SU-DHL-6 (cell line): ENCODE results near the gene BCAS3.

Experiments used
- H2AFZ ChIP-seq: fragments of 200-600 bp; sonication (generic); 2 replicates; pipeline ENCODE4 v1.6.1; 2014; ENCODE audit warnings: low read depth, mild to moderate bottlenecking, moderate library complexity, mixed read lengths, antibody characterized with exemption, low read length; ENCODE audit not compliant: severe bottlenecking
- H3F3A ChIP-seq: fragments of 200-600 bp; shearing (Covaris generic); 2 replicates; pipeline ENCODE4 v1.6.0; 2016; ENCODE audit warnings: antibody characterized with exemption, mild to moderate bottlenecking; ENCODE audit not compliant: insufficient read depth
- H3K27ac ChIP-seq: fragments of 200-600 bp; sonication (generic); 2 replicates; pipeline ENCODE4 v1.5.1; 2016; ENCODE audit warnings: low read depth, mild to moderate bottlenecking, low read length, moderate library complexity, mixed read lengths
- H3K27me3 ChIP-seq: fragments of 200-600 bp; sonication (generic), shearing (Covaris generic); 2 replicates; pipeline ENCODE4 v1.6.0; 2014; ENCODE audit warnings: mild to moderate bottlenecking, low read length
- H3K36me3 ChIP-seq: fragments of 200-600 bp; sonication (generic); 2 replicates; pipeline ENCODE4 v1.6.1; 2014; ENCODE audit warnings: mild to moderate bottlenecking, low read length, mixed read lengths
- H3K4me2 ChIP-seq: fragments of 300-600, 200-600 bp; shearing (Covaris generic), sonication (generic); 2 replicates; pipeline ENCODE4 v1.6.0; 2014; ENCODE audit warnings: low read length, low read depth, mild to moderate bottlenecking; ENCODE audit not compliant: poor library complexity, severe bottlenecking
- H3K4me3 ChIP-seq: fragments of 200-600 bp; sonication (generic); 2 replicates; pipeline ENCODE4 v1.5.1; 2014; ENCODE audit warnings: antibody characterized with exemption, low read length, mild to moderate bottlenecking, mixed read lengths; ENCODE audit not compliant: insufficient read depth, poor library complexity, severe bottlenecking
- H3K79me2 ChIP-seq: fragments of 200-600 bp; sonication (generic); 2 replicates; pipeline ENCODE4 v1.6.1; 2014; ENCODE audit warnings: mild to moderate bottlenecking, low read length, moderate library complexity; ENCODE audit not compliant: insufficient read depth
- H3K9ac ChIP-seq: fragments of 200-600 bp; sonication (generic); 2 replicates; pipeline ENCODE4 v1.7.0; 2014; ENCODE audit warnings: mild to moderate bottlenecking, low read length
- H3K9me2 ChIP-seq: fragments of 200-600 bp; sonication (generic); replicated peaks from 2 replicates; pipeline ENCODE4 v1.6.1; 2014; ENCODE audit warnings: low read length; ENCODE audit not compliant: insufficient read depth
- H3K9me3 ChIP-seq: fragments of 200-600 bp; sonication (generic); 2 replicates; pipeline ENCODE4 v1.6.1; 2014; ENCODE audit warnings: low read length, mixed read lengths; ENCODE audit not compliant: insufficient read depth
- H4K20me1 ChIP-seq: fragments of 200-600 bp; sonication (generic); 2 replicates; pipeline ENCODE4 v1.6.1; 2014; ENCODE audit warnings: low read depth, mild to moderate bottlenecking, antibody characterized with exemption, low read length, moderate library complexity, mixed read lengths
- EZH2phosphoT487 ChIP-seq: fragments of 200-600 bp; sonication (generic), shearing (Covaris generic); conservative IDR thresholded peaks from 2 replicates; pipeline ENCODE4 v1.6.1; 2018; ENCODE audit warnings: mild to moderate bottlenecking, antibody characterized with exemption, low read length, moderate library complexity, mixed read lengths
- TF ChIP-seq, protein P1 (sequence below): fragments of 200-600 bp; sonication (generic); IDR thresholded peaks from one replicate; pipeline ENCODE4 v1.5.1; 2017; ENCODE audit warnings: antibody characterized with exemption, mild to moderate bottlenecking, low read length, moderate library complexity; ENCODE audit not compliant: insufficient read depth, poor library complexity, severe bottlenecking

BCAS3 gene

DNA sequence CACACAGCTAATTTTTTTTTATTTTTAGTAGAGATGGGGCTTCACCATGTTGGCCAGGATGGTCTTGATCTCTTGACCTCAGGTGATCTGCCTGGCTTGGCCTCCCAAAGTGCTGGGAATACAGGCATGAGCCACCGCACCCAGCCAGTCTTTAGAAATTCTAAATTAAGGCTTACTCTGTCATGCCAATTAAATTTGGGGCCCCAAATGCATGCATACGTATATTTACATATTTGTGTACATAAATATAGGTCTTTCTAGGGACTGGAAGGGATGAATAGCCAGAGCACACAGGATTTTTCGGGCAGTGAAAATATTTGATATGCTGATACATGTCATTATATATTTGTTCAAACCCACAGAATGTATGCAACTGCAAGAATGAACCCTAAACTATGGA, 105.1 kb downstream of the BCAS3 start:
- H3F3A ChIP-seq: no peaks in the 10 kb centered on the region
- no peak overlapping the region for H3K4me2 ChIP-seq
- H3K36me3 ChIP-seq: no peaks in the 10 kb centered on the region
- H3K9me3 ChIP-seq: no peaks in the 10 kb centered on the region
- no peaks in the 10 kb centered on the region for H3K79me2 ChIP-seq
- TF ChIP-seq, protein P1, sequence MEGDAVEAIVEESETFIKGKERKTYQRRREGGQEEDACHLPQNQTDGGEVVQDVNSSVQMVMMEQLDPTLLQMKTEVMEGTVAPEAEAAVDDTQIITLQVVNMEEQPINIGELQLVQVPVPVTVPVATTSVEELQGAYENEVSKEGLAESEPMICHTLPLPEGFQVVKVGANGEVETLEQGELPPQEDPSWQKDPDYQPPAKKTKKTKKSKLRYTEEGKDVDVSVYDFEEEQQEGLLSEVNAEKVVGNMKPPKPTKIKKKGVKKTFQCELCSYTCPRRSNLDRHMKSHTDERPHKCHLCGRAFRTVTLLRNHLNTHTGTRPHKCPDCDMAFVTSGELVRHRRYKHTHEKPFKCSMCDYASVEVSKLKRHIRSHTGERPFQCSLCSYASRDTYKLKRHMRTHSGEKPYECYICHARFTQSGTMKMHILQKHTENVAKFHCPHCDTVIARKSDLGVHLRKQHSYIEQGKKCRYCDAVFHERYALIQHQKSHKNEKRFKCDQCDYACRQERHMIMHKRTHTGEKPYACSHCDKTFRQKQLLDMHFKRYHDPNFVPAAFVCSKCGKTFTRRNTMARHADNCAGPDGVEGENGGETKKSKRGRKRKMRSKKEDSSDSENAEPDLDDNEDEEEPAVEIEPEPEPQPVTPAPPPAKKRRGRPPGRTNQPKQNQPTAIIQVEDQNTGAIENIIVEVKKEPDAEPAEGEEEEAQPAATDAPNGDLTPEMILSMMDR: no peak
- TF ChIP-seq EZH2phosphoT487: no peak
- no peaks in the 10 kb centered on the region for H3K27me3 ChIP-seq
- H3K9me2 ChIP-seq: no peaks in the 10 kb centered on the region
- H2AFZ ChIP-seq: no peak overlapping the region
- H3K9ac ChIP-seq: no peak overlapping the region
- H3K27ac ChIP-seq: no peak overlapping the region
- H4K20me1 ChIP-seq: no peaks in the 10 kb centered on the region
- H3K4me3 ChIP-seq: no peak overlapping the region

DNA sequence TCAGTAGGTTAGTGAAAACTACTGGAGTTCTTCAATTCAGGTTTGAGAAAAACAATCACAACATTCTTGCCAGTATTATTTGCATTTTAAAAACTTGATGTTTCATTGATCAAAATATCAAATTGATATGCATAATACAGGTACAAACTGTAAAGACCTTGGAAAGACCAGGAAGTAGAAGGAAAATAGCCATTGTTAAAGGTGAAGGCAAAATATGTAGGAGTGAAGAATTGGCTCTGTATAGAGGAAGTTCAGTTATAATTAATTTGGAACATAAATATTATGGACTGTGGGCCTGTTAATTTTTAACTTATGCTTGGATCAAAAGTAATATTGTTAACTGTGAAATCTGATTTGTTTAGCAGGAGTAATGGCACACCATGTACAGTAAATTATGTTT, 112.6 kb downstream of the BCAS3 start:
- H3K27me3 ChIP-seq: no peaks in the 10 kb centered on the region
- no peak overlapping the region for H2AFZ ChIP-seq
- TF ChIP-seq, protein P1: no peak
- TF ChIP-seq EZH2phosphoT487: no peak
- H3K4me3 ChIP-seq: no peak overlapping the region
- no peaks in the 10 kb centered on the region for H3K79me2 ChIP-seq
- H3F3A ChIP-seq: no peaks in the 10 kb centered on the region
- H3K9ac ChIP-seq: no peak overlapping the region
- H4K20me1 ChIP-seq: no peaks in the 10 kb centered on the region
- H3K27ac ChIP-seq: no peak overlapping the region
- H3K9me3 ChIP-seq: no peaks in the 10 kb centered on the region
- H3K9me2 ChIP-seq: no peaks in the 10 kb centered on the region
- no peaks in the 10 kb centered on the region for H3K36me3 ChIP-seq
- H3K4me2 ChIP-seq: no peak overlapping the region

DNA sequence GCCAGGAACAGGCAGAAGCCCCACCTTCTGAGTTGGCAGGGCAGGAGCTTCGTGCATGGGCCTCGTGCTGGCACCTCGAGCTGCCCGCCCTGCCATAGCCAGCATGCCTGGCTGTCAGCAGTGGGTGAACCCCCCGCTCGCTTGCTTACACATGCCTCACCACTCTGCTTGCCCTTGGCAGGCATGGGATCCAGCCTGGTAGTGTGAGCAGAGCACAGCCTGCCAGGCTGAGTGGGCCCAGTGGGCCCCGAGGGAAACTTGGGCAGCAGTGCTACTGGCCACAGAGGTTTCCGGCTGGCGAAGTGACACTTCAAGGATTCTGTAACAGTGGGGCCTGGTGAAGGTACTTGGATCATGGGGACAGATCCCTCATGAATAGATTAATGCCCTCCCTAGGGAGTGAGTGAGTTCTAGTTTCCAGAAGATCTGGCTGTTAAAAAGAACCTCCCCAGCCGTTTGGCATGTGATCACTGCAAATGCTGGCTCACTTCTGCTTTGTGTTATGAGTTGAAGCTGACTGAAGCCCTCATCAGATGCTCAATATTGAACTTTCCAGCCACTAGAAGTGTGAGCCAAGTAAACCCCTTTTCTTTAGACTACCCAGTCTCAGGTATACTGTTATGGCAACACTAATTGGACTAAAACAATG, 114.7 kb downstream of the BCAS3 start:
- no peaks in the 10 kb centered on the region for H3K79me2 ChIP-seq
- no peak for TF ChIP-seq EZH2phosphoT487
- TF ChIP-seq, protein P1: no peak
- no peak overlapping the region for H3K4me2 ChIP-seq
- no peaks in the 10 kb centered on the region for H3K9me3 ChIP-seq
- no peaks in the 10 kb centered on the region for H3F3A ChIP-seq
- H3K9me2 ChIP-seq: no peaks in the 10 kb centered on the region
- no peaks in the 10 kb centered on the region for H3K36me3 ChIP-seq
- no peak overlapping the region for H3K4me3 ChIP-seq
- H3K9ac ChIP-seq: no peak overlapping the region
- no peak overlapping the region for H2AFZ ChIP-seq
- no peaks in the 10 kb centered on the region for H3K27me3 ChIP-seq
- H4K20me1 ChIP-seq: no peaks in the 10 kb centered on the region
- no peak overlapping the region for H3K27ac ChIP-seq
